Stimulated activated CD4-positive, alpha-beta T cell treated with anti-CD3 and anti-CD28 coated beads, Interleukin-15, amount 100 ng/mL, for 48 hours (primary cell): ENCODE data around the gene EP400.

Experiments used
- DNase-seq, 2 donors: peaks; one replicate each; pipeline ENCODE4 v3.0.0-alpha.2; 2020; ENCODE audit warnings: low read depth in 2 of 2

Gene EP400

DNA sequence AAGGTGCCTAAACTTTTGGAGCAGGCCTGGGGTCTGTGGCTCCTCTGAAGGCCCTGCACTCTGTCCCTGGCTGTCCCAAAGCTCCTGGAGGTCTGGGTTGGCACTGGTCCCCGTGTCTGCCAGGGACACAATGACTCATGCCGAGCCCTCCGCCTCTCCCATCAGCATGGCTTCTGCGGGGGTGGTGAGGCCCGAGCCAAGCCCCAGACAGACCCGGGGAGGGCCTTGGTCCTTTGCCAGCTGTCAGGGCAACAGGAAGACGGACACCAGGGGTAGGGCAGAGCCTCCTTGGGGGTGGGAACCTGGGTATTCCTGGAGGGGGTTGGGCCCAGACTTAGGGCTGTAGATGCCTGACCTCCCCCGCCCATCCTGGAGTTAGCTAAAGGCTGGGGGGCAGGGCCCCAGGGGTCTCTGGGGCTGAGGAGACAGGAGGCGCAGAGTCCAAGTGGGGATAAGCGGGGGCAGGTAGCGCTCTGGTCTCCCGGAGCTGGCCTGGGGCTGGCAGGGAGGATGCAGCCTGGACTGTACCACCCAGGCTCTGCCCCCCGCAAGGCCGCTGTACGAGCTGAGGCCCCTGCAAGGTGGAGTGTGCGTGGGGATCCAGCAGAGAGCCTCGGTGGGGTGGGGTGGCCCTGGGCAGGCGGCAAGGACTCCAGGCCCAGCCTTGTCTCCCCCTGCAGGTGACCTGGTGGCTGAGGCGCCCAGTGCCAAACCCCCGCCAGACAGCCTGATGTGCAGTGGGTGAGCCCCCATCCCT, 37.0 kb upstream of the EP400 start:
- no peak for DNase-seq

DNA sequence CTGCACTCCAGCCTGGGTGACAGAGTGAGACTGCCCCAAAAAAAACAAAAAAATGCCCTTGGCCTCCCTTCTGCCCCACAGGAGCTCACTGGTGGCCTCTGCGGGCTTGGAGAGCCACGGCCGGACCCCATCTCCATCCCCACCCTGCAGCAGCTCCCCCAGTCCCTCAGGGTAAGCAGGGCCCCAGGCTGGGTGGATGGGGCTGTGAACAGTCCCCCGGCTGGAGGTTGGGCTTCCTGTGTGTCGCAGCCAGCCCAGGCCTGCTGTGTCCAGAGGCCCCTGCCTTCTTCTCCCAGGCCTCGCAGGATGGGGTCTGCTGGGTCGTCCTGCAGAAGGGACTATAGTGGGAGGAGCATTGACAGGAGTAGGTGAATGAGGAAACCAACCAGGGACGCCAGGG, 36.1 kb upstream of the EP400 start:
- DNase-seq, result no peak

DNA sequence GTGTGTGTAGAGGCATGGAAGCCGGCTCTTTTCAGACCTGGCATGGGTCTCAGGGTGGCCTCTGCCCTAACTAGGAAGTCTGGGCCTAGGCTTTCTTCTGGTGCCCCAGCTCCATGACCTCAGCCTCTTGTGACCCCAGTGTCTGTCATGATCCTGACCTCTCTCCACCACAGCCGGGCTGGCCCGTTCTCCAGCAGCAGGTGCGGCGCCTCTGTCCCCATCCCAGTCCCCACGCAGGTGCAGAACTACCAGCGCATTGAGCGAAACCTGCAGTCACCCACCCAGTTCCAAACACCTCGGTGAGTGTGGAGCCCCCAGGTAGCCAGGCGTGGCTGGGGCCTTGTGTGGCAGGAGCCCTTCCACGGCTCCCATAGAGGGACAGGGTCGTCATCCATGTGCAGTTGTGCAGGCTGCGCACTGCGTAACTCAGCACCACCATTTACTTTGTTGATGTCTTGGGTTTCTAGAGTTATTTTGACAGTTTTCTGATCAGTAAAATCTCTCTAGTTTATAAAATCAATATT, 35.5 kb upstream of the EP400 start:
- no peak for DNase-seq

DNA sequence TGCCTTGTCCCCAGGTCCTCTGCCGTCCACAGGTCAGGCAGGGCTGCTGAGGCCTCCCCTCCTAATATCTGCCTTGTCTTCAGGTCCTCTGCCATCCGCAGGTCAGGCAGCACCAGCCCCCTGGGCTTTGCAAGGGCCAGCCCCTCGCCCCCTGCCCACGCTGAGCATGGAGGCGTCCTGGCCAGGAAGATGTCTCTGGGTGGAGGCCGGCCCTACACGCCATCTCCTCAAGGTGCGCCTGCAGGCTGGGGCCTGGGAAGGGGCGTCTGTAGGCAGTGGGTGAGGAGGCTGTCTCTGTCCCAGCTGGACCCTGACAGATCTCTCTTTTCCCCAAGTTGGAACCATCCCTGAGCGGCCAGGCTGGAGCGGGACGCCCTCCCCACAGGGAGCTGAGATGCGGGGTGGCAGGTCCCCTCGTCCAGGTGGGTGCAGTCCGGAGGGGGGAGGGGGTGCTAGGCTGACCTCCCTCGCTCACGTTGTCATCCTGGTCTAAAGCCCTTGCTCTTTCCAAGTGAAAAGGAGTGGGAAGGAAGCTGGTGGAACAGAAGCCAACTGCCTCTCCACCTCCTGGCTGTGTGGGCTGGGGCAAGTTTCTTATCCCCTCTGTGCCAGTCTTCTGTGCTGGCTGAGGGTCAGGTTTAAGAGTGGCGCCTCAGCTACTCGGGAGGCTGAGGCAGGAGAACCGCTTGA, 34.6 kb upstream of the EP400 start:
- no peak for DNase-seq

DNA sequence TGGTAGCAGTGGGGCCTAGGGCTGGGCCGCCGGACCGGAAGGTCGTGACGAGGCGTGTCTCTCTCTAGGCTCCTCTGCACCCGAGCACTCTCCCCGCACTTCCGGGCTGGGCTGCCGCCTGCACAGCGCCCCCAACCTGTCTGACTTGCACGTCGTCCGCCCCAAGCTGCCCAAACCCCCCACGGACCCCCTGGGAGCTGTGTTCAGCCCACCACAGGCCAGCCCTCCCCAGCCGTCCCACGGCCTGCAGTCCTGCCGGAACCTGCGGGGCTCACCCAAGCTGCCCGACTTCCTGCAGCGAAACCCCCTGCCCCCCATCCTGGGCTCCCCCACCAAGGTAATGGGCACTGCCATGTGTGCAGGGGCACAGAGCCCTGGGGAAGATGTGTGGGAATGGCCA, 33.9 kb upstream of the EP400 start:
- DNase-seq, result no peak

DNA sequence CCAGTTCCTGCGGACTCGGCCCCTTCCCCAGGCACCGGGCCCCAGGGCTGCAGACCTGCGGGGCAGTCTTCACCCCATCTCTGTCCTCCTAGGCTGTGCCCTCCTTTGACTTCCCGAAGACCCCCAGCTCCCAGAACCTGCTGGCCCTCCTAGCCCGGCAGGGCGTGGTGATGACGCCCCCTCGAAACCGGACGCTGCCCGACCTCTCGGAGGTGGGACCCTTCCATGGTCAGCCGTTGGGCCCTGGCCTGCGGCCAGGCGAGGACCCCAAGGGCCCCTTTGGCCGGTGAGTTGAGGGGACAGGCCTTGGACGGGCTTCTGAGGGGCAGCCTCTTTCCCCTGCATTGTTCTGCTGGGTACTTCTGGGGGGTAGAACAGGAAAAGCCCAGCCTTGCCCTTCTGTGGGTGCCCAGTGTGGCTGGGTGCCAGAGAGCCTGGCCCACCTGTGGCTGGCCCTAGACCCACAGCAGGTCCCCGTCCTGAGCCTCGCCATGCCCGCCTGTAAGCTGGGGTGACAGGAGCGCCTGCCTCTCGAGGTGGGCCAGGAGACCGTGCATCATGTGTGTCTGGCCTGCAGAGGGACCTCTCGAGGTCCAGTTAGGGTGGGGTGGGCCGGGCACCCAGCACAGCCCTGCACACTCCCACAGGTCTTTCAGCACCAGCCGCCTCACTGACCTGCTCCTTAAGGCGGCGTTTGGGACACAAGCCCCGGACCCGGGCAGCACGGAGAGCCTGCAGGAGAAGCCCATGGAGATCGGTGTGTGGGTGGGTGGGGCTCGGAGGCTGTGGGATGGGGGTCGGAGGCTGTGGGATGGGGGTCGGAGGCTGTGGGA, 33.2 kb upstream of the EP400 start:
- DNase-seq, result no peak

DNA sequence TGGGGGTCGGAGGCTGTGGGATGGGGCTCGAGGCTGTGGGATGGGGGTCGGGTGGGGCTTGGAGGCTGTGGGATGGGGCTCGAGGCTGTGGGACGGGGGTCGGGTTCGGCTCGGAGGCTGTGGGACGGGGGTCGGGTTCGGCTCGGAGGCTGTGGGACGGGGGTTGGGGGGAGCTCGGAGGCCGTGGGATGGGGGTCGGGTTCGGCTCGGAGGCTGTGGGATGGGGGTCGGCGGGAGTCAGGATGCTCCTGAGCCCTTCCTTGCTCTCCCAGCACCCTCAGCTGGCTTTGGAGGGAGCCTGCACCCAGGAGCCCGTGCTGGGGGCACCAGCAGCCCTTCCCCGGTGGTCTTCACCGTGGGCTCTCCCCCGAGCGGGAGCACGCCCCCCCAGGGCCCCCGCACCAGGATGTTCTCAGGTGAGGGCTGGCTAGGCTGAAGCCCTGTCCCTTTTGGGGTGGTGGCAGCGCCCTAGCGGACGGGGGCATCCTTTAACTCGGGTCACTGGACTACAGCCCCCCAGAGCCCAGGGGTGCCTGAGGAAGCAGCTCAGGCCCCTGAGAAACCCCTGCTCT, 32.5 kb upstream of the EP400 start:
- DNase-seq, result no peak

DNA sequence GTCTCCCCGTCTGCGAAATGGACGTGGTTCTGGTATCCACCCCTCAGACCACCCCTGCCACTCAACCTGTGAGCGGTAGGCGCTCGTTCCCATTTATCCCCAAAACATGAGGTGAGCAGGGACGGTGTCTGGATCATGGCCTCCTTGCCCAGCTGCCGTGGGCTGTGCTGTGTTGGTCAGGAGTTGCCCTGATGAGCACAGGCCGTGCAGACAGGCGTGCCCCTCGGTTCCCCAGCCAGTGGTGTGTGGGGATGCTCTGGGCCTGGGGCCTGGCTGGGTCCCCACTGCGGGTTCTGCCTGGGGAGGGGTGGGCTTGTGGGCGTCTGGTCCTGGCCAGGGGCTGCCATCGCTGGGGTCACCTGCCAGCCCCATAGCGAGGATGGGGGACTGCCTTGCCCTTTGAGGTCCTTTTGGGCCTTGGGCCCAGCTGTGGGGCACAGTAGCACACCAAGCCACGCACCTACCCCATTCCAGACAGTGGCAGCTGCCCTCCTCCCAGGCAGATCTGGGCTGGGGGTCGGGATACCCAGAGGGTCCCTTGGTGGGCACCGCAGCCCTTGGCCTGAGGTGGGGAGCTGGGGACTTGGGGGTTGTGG, 31.9 kb upstream of the EP400 start:
- DNase-seq, result no peak

DNA sequence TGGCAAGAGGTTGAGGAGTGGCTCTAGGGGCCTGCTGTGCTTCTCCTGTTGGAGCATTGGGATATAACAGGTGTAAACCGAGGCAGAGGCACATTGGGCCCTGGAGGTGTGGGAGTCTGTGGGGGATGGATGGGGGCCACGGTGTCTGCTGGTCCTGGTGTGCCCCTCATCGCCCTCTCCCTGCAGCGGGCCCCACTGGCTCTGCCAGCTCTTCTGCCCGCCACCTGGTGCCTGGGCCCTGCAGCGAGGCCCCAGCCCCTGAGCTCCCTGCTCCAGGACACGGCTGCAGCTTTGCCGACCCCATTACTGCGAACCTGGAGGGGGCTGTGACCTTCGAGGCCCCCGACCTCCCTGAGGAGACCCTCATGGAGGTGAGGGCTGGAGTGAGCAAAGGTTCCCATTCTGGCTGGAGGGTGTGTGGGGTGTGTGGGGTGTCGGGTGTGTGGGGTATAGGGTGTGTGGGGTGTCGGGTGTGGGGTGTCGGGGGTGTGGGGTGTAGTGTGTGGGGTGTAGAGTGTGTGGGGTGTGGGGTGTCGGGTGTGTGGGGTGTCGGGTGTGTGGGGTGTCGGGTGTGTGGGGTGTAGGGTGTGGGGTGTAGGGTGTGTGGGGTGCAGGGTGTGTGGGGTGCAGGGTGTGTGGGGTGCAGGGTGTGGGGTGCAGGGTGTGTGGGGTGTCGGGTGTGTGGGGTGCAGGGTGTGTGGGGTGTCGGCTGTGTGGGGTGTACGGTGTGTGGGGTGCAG, 31.3 kb upstream of the EP400 start:
- DNase-seq, result no peak

DNA sequence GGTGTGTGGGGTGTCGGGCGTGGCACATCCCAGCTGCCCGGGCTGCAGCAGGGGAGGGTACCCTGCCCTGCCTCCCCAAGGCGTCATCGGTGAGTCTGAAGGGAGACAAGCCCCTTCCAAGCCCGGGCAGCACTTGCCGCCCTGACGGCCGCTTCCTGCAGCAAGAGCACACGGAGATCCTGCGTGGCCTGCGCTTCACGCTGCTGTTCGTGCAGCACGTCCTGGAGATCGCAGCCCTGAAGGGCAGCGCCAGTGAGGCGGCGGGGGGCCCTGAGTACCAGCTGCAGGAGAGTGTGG, 30.7 kb upstream of the EP400 start:
- no peak for DNase-seq

DNA sequence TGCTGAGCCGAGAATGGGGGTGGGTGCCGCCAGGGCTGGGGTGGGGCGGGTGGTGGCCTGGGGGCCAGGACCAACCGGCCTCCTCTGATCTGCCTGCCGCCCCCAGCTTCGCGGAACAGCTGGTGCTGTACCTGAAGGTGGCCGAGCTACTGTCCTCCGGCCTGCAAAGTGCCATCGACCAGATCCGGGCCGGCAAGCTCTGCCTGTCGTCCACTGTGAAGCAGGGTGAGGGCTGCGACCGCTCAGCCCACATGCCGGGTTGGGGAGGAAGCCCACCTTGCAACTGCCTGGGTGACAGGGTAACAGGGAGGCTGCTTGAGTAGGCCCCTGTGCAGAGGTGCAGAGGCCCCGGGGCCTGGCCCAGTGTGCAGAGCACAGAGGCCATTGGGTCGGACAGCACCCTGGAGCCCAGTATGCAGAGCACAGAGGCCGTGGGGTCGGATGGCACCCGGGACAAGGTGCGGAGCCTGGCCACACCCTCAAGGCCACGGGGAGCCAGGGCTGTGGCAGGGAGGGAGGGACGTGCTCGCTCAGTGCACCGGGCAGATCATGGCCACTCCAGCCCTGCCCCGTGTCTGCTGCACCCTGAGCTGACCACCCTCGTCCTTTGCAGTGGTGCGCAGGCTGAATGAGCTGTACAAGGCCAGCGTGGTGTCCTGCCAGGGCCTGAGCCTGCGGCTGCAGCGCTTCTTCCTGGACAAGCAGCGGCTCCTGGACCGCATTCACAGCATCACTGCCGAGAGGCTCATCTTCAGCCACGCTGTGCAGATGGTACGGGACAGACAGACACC, 30.2 kb upstream of the EP400 start:
- no peak for DNase-seq

DNA sequence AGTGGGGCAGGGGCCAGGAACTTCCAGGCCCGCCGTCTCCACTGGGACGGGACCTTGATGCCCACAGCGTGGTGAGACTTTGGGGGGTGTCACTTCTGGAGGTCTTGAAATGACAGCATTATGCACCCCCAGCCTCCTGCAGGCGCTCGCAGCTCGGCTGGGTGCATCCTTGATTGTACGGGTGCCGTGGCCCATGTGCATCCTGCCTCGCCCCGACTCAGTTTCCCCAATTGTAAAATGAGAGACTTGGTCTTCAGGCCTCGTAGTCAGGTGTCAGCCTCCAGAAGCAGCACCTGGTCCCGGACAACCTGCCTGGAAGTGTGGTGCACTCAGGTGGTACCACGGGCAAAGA, 29.6 kb upstream of the EP400 start:
- no peak for DNase-seq

DNA sequence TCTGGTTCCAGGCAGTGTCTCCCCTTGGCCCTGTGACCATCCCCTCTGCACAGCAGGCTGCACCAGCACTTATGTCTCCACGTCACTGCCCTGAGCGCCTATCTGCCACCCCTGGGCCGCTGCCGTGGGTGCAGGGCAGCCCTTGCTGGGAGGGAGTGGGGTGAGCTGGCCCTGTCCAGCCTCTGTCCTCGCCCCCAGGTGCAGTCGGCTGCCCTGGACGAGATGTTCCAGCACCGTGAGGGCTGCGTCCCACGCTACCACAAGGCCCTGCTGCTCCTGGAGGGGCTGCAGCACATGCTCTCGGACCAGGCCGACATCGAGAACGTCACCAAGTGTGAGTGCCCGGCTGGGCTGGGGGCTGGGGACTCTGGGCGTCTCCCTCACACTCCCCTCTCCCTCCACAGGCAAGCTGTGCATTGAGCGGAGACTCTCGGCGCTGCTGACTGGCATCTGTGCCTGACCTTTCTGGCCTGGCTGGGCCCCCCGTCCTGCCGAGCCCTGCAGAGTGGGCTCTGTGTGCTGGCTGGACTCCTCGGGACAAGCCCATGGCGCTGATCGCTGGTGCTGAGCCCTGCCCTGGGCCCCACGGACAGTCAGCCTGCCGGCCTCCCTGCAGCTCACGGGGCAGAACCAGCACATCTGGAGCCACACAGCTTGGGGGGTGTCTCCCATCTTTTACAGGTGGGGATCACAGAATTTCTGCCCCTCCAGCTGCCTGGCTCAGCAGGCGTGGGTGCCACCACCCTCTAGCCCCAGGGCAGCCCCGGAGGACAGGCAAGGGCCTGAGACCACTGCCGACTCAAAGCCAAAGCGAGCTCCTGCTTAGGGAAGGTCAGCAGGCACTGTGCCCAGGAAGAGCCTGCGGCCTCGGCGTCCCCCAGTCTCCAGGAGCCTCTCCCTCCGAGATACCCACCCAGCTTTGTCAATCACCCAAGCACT, 28.6 kb upstream of the EP400 start:
- no peak for DNase-seq

DNA sequence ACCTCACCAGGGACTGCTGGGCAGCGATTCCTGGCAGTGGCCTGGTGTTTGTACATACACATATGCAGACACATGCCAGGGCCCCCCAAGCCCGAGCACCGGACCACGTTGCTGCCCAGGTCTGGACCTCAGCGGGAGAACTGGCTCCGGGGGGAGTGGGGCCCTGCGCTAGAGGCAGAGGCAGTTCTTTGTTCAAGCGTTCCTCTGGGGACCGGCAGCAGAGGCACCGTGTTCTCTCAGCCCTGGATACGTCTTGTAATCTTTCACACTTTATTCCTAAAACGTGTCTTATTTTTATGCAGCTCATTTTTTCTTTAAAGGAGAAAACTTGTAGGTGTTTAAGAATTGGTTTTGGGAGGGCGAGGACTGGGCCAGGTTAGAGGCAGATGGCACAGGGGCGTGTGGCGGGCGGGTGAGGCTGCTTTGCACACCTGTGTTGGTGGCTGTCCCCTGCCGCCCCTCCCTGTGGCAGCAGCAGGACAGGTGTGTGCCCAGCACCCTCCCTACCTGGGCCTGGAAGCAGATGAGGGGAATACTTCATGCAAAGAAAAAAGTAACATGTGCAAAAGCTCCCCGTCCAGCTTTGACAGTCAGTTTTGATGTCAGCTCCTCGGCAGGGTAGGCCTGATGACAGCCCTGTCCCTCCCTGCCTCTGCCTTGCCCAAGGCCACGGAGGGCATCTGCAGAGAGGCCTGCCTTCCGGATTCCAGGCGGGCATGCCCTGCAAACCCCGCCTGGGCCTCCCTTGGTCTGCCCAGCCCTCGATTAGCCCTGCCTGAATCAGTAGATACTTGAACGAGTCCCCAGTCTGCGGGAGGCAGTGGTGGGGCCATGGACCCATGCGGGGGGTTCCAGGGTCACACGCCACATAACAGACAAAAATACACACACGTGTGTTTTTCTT, 27.6 kb upstream of the EP400 start:
- DNase-seq, result no peak

DNA sequence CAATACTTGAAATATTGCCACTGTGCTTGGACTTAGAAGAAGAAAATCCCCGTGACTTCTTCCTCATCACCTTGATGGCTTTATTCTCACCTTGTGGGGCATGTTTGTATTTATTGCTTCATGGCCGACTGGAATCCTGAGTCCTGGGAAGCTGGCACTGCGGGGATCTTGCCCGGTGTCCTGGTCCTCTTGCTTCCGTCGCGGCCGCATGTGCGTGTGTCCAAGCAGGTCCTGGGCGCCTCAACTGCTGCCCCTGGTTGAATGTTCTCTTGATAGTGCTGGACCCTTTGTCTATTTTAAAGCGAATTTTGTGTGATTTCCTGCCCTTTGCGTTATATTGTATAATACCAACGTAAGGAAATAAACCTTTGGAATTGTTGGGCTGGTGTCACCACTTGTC, 27.0 kb upstream of the EP400 start:
- DNase-seq, result no peak

DNA sequence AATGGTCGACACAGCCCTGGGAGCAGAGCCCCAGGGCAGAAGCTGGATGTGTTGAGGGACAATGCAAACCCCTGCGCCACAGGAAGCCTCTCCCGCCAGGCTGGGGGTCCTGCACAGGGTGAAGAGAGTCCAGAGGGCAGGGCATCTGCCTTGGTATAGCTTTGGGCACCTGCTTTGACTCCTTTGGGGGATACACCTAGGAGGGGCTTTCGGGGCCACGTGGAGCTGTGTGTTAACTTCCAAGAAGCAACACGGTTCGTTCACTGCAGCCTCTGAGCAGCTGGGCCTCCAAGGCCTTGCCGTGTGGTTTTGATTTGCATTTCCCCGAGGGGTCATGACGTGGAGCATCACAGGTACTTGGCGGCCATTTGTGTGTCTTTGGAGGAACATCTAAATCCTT, 26.5 kb upstream of the EP400 start:
- DNase-seq, result no peak

DNA sequence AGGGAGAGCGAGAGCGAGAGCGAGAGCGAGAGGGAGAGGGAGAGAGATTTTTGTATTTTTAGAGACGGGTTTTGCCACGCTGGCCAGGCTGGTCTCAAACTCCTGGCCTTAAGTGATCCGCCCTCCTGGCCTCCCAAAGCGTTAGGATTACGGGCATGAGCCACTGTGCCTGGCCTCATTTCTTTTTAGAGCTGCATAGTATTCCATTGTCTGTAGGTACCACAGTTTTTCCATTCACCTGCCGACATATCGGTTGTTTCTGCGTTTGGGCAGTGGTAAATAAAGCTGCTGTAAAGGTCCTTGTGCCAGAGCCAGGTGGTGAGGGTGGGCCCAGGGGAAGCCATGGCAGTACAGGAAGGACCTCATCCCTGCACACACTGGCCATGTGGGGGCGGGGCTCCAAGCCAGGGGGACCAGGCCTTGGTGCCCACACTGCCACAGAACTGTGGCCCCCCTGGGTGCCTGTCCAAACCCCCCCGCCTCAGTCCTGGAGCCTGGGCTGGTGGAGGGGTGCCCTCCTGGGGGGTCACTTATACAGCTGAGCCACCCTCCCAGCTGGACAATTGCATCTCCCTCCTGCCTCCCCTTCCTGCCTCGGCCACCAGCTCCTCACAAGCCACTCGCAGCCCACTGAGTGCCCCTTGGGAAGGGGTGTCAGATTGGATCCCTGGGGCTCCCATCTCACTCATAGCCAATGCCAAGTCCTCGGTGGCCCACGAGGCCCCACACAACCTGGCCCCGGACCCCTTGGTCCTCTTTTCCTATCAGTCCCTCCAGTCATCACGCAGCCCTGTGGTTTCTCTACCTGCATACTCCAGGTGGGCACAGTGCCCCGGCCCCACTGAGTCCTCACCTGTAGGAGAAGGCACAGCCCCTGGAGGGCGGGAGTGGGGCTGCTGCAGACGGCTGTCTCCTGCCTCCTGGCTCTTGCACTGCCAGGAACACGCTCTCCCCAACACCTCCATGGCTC, 22.3 kb upstream of the EP400 start:
- DNase-seq, result no peak
